Hepatocyte (in vitro differentiated cells): ENCODE data around the gene TREH.

Experiments used
- EZH2 ChIP-seq: fragments of 200-600 bp; sonication (generic); IDR thresholded peaks from 2 replicates; pipeline ENCODE4 v1.6.1; 2016; ENCODE audit warnings: antibody characterized with exemption, mild to moderate bottlenecking, borderline replicate concordance
- EZH2phosphoT487 ChIP-seq: fragments of 200-600 bp; sonication (generic); IDR thresholded peaks from one replicate; pipeline ENCODE4 v1.6.1; 2018; ENCODE audit warnings: antibody characterized with exemption, mild to moderate bottlenecking, low read depth, moderate library complexity; ENCODE audit not compliant: unreplicated experiment, severe bottlenecking
- TF ChIP-seq, protein P1 (sequence below): fragments of 200-600 bp; sonication (generic); IDR thresholded peaks from 2 replicates; pipeline ENCODE4 v1.5.1; 2016; ENCODE audit warnings: antibody characterized with exemption, mild to moderate bottlenecking; ENCODE audit not compliant: poor library complexity

GRCh38 chr11:118672846-118673245, 6.6 kb downstream of the TREH start:
- TF ChIP-seq, protein P1, sequence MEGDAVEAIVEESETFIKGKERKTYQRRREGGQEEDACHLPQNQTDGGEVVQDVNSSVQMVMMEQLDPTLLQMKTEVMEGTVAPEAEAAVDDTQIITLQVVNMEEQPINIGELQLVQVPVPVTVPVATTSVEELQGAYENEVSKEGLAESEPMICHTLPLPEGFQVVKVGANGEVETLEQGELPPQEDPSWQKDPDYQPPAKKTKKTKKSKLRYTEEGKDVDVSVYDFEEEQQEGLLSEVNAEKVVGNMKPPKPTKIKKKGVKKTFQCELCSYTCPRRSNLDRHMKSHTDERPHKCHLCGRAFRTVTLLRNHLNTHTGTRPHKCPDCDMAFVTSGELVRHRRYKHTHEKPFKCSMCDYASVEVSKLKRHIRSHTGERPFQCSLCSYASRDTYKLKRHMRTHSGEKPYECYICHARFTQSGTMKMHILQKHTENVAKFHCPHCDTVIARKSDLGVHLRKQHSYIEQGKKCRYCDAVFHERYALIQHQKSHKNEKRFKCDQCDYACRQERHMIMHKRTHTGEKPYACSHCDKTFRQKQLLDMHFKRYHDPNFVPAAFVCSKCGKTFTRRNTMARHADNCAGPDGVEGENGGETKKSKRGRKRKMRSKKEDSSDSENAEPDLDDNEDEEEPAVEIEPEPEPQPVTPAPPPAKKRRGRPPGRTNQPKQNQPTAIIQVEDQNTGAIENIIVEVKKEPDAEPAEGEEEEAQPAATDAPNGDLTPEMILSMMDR, result no peak
- TF ChIP-seq EZH2phosphoT487 (no peak), EZH2 (no peak)
